ENCODE results near the gene TMBIM1. TPM values are rescaled to one million over a fixed set of nuclear protein-coding genes. Genes with fewer than 3 reads are reported as not detected.

Gene TMBIM1
- total RNA-seq, 1 donor = 185 TPM

DNA sequence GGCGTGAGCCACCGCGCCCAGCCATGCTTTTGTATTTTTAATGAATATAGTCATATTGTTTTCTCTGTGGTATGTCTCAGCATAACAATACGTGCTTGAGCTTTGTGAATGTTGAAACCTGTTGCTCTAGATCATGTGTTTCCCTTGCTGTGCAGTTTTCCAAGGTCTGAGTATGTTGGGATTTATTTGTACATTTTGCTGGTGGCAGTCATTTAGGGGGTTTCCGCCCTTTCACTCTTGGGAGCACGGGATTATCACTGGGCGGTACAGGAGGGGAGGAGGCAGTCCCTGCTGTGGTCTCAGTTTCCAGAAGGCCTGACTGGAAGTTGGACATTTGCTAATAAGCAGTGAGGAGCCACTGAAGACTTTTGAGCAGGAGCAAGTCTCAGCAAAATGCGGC is 39.4 kb upstream of the TMBIM1 start:
- TF ChIP-seq, protein P1, sequence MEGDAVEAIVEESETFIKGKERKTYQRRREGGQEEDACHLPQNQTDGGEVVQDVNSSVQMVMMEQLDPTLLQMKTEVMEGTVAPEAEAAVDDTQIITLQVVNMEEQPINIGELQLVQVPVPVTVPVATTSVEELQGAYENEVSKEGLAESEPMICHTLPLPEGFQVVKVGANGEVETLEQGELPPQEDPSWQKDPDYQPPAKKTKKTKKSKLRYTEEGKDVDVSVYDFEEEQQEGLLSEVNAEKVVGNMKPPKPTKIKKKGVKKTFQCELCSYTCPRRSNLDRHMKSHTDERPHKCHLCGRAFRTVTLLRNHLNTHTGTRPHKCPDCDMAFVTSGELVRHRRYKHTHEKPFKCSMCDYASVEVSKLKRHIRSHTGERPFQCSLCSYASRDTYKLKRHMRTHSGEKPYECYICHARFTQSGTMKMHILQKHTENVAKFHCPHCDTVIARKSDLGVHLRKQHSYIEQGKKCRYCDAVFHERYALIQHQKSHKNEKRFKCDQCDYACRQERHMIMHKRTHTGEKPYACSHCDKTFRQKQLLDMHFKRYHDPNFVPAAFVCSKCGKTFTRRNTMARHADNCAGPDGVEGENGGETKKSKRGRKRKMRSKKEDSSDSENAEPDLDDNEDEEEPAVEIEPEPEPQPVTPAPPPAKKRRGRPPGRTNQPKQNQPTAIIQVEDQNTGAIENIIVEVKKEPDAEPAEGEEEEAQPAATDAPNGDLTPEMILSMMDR (IDR thresholded peaks at IDR 0.05; ENCODE audit: insufficient read depth, low read length) = no peak
- no peak for DNase-seq (ENCODE audit: low read depth)
- no peak overlapping the region for H3K4me3 ChIP-seq (ENCODE audit: low read depth, low read length)

DNA sequence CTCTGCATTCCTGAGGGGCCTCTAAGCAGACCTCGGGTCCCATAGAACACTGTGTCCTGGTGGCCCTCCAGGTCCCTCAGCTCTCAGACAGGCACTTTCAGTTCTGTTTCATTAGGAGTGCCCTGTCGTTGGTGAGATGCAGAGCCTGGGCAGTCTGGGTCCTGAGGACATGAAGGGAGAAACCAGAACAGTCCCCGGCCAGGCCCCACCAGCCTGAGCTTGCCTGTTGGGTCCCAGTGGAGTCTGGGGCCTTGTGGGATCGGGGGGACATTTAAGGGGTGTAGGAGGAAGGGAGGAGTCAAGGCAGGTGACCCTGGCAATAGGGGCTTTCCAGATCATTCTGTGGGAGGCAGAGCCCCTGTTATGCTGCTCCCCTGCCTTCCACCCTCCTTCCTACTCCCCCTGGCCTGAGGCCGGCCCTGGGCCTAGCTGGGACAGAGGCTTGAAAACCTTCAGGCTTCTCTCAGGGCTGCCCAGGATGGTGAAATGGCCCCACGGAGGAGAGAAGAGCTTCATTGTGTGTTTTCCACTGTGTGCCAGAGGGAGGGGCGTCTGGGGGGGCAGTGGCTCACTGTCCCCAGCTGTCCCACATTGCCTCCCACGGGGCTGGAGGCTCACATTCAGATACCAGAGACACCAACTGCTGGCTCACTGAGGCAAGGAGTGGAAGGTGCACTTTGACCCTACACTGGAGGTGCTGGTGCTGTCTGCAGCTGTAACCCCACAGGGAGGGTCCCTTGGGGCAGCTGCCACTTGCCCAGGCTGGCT is 37.7 kb upstream of the TMBIM1 start:
- DNase-seq (ENCODE audit: low read depth) = no peak
- TF ChIP-seq, protein P1 (IDR thresholded peaks at IDR 0.05; ENCODE audit: insufficient read depth, low read length) = no peak
- H3K4me3 ChIP-seq (ENCODE audit: low read depth, low read length) = no peak overlapping the region

DNA sequence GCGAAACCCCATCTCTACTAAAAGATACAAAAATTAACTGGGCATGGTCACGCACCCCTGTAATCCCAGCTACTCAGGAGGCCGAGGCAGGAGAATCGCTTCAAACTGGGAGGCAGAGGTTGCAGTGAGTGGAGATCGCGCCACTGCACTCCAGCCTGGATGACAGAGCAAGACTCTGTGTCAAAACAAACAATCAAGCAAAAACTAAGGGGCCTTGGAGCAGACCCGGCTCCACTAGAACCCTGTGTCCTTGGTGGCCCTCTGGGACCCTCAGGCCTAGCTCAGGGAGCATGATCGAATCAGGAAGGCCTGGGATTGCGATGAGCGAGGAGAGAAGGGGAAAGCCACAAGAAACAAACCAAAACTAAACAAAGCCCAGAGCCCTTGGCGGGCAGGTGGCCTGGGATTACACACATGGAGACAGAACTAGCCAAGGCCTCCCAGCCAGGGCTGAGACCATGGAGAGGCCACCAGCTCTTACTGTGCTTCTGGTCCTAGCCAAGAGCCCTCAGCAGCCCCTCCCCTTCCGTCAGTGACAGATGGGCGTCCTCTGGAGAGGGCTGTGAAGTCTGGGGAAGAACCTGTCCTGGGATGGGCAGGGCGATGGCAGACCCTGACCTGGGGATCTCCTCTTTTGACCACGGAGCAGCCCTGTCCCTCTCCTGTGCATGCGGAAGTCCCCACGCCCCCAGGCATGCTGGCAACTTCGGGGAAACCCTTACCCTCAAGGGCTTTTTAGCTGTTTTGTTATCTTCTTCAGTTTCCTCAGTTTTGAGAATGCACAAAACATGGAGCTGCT is 36.9 kb upstream of the TMBIM1 start:
- H3K4me3 ChIP-seq (ENCODE audit: low read depth, low read length) = no peak overlapping the region
- TF ChIP-seq, protein P1 (IDR thresholded peaks at IDR 0.05; ENCODE audit: insufficient read depth, low read length) = no peak
- DNase-seq (ENCODE audit: low read depth) = no peak

DNA sequence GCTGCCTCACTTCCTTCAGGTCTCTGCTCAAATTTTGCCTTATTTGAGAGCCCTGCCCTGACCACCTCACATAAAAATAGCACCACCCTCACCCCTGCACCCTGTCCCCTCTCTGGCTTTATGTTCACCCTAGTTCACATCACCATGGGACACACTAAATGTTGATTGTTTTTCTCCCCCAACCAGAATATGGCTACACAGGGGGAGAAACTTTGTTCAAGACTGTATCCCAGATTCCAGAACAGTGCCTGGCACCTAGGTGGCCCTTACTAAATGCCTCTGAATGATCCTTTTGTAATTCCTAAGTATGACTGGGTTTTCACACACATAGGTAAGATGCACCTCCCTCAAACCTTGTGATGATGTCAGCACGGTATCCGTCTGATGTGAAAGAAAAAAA is 36.0 kb upstream of the TMBIM1 start:
- TF ChIP-seq, protein P1 (IDR thresholded peaks at IDR 0.05; ENCODE audit: insufficient read depth, low read length) = no peak
- H3K4me3 ChIP-seq (ENCODE audit: low read depth, low read length) = no peak overlapping the region
- no peak for DNase-seq (ENCODE audit: low read depth)

DNA sequence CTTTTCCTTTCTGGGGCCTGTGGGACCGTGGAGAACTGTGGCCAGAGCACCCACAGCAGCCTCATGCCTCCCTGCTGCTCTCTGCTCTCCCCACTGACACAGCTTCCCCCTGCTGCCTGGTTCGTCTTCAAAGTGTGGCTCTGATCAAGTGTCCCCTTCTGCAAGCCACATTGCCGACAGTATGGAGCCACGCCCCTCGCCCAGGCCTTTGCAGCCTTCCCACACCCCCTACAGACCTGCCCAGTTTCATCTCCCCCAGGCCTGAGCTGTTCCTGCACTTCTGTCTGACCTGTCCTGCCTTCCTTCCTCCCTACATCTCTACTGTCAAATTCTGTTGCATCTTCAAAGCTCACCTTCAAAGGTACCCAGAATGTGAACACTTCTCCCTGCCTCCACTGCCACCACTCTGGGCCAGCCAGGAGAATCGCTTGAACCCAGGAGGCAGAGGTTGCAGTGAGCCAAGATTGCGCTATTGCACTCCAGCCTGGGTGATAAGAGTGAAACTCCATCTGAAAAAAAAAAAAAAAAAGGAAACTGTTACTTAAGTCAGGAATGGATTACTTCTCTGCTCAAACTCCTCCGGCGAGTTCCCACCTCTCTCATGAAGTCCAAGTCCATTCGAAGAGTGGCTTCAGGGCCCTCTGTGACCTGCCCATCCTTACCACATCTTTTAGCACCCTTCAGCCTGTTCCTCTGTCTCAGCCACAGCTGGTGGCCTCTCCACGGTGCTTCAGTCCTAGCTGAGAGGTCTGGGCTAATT is 35.3 kb upstream of the TMBIM1 start:
- TF ChIP-seq, protein P1 (IDR thresholded peaks at IDR 0.05; ENCODE audit: insufficient read depth, low read length) = no peak
- H3K4me3 ChIP-seq (ENCODE audit: low read depth, low read length) = no peak overlapping the region
- no peak for DNase-seq (ENCODE audit: low read depth)

DNA sequence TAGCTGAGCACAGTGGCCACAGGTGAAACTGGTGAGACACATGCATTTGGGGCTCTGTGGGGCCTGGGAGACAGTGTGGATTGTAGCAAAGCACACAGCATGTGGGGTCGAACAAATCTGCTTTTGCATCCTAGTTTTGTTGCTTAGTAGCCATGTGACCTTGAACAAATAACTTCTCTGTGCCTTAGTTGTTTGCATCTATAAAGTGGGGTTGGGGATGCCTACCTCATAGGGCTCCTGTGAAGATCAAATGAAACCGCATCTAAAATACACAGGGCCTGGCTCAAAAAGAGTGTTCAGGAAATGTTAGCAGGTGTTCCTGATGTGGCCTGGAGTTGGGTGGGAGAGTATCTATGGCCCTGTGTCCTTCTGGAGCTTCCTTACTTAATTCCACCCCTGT is 34.0 kb upstream of the TMBIM1 start:
- no peak for DNase-seq (ENCODE audit: low read depth)
- TF ChIP-seq, protein P1 (IDR thresholded peaks at IDR 0.05; ENCODE audit: insufficient read depth, low read length) = no peak
- H3K4me3 ChIP-seq (ENCODE audit: low read depth, low read length) = no peak overlapping the region

Measured in fibroblast of the aortic adventitia (primary cell).